Natural killer cell (primary cell): ENCODE results near the gene DGKA. TPM values are rescaled to one million over a fixed set of nuclear protein-coding genes. Genes with fewer than 3 reads are reported as not detected.
"Not testable (repeated sequence)": the region's sequence is repeated elsewhere in the genome, so short reads cannot be mapped to it uniquely, and the experiment has no call there.

Source experiments
- ATAC-seq, 3 donors: fragments of 150-1000 bp in 2 of 3; fragments of 200-7000 bp in 1 of 3; cut with Tn5 transposase; 1 replicate in 1 of 3; 2 replicates in 2 of 3; pipeline ENCODE4 v1.10.0; 2021; ENCODE audit warnings: mild to moderate bottlenecking in 2 of 3, moderate library complexity in 2 of 3
- DNase-seq, 2 donors: peaks; one replicate each; pipeline versions ENCODE4 v3.0.0 to v3.0.0-alpha.2; 2013 to 2021; ENCODE audit warnings: mixed read lengths in 1 of 2
- H3K27ac ChIP-seq: one replicate; pipeline ENCODE4 v1.5.1; 2013; ENCODE audit warnings: mild to moderate bottlenecking, low read length
- H3K27me3 ChIP-seq: one replicate; pipeline ENCODE4 v1.6.1; 2013; ENCODE audit warnings: low read length; ENCODE audit not compliant: control insufficient read depth, insufficient read depth
- H3K36me3 ChIP-seq: one replicate; pipeline ENCODE4 v1.6.1; 2013; ENCODE audit warnings: low read length; ENCODE audit not compliant: control insufficient read depth, insufficient read depth
- H3K4me1 ChIP-seq: one replicate; pipeline ENCODE4 v1.6.1; 2013; ENCODE audit warnings: low read length; ENCODE audit not compliant: control insufficient read depth, insufficient read depth
- H3K4me3 ChIP-seq: one replicate; pipeline ENCODE4 v1.5.1; 2013; ENCODE audit warnings: low read length
- H3K9me3 ChIP-seq: one replicate; pipeline ENCODE4 v1.6.1; 2013; ENCODE audit warnings: low read length; ENCODE audit not compliant: control insufficient read depth, insufficient read depth
- H3K27ac Mint-ChIP-seq, 2 donors: one replicate each; pipeline ENCODE4 v1.8.0; 2022; ENCODE audit warnings: mild to moderate bottlenecking in 2 of 2, mixed read lengths in 2 of 2, moderate library complexity in 1 of 2
- H3K27me3 Mint-ChIP-seq, 2 donors: one replicate each; pipeline ENCODE4 v1.8.0; 2022; ENCODE audit warnings: low read depth in 2 of 2, mixed read lengths in 2 of 2
- H3K36me3 Mint-ChIP-seq: one replicate; pipeline ENCODE4 v1.8.0; 2022; ENCODE audit warnings: mixed read lengths
- H3K4me1 Mint-ChIP-seq, 2 donors: one replicate each; pipeline ENCODE4 v1.8.0; 2022; ENCODE audit warnings: mixed read lengths in 2 of 2
- H3K4me3 Mint-ChIP-seq: one replicate; pipeline ENCODE4 v1.8.0; 2022; ENCODE audit warnings: mild to moderate bottlenecking, moderate library complexity, mixed read lengths
- H3K9me3 Mint-ChIP-seq, 2 donors: one replicate each; pipeline ENCODE4 v1.8.0; 2022; ENCODE audit warnings: mixed read lengths in 2 of 2
- CTCF ChIP-seq: fragments of 200-600 bp; IDR thresholded peaks from one replicate; pipeline ENCODE4 v1.8.0; 2022; ENCODE audit warnings: antibody characterized with exemption
- WGBS: methylation state at CpG from one replicate; pipeline ENCODE4 v1.1.7; 2013; ENCODE audit warnings: missing lambda C conversion rate; ENCODE audit not compliant: insufficient coverage; 5-methylcytosine and 5-hydroxymethylcytosine counted together
- intact Hi-C: fragments of 100-400 bp; cut with micrococcal nuclease; formaldehyde crosslinking; loops from one replicate; pipeline ENCODE4 v1.14.2; 2022
- total RNA-seq, 4 donors: library from RNA; stranded (reverse); fragments of 120-200 nt in 1 of 4; gene quantifications; one replicate each; pipeline versions ENCODE4 v1.2.3 to v1.2.4, GENCODE V29; 2013 to 2022

Gene DGKA
- total RNA-seq, 3 donors from 2014 or later (not counting 1 experiment from before 2014, with no cell fraction given): 137 to 145 (median 142) TPM

GRCh38 chr12:55922126-55922525 is 8.8 kb upstream of the DGKA start:
- WGBS: 96% methylated on average over 2 of the region's 3 CpGs
- TF ChIP-seq CTCF: no peak
- no peak for ATAC-seq
- Histone ChIP-seq H3K4me3 (no peak overlapping the region), H3K36me3 (peaks cover 9% of the 10 kb centered on the region), H3K27me3 (no peaks in the 10 kb centered on the region), H3K9me3 (no peaks in the 10 kb centered on the region), H3K27ac (no peak overlapping the region), H3K4me1 (peaks cover 9% of the 10 kb centered on the region)
- intact Hi-C loops: no loop called here
- no peak overlapping the region for H3K4me3 Mint-ChIP-seq
- no peaks in the 10 kb centered on the region for H3K36me3 Mint-ChIP-seq
- no peaks in the 10 kb centered on the region for H3K27me3 Mint-ChIP-seq
- DNase-seq: no peak
- H3K4me1 Mint-ChIP-seq: peaks cover 27 to 39% of the 10 kb centered on the region in 2 donors
- H3K9me3 Mint-ChIP-seq: no peaks in the 10 kb centered on the region
- H3K27ac Mint-ChIP-seq: peak overlapping the region in 1 of 2 donors; percentile 24

- peaks cover 19% of the 10 kb centered on the region for H3K4me1 ChIP-seq
- 95% methylated on average over 8 of the region's 9 CpGs for WGBS
- H3K27ac ChIP-seq, H3K4me3 Mint-ChIP-seq, H3K36me3 Mint-ChIP-seq, ATAC-seq, H3K4me3 ChIP-seq, intact Hi-C loops, H3K27me3 ChIP-seq, H3K9me3 Mint-ChIP-seq, H3K36me3 ChIP-seq, H3K27me3 Mint-ChIP-seq, H3K27ac Mint-ChIP-seq, DNase-seq, H3K9me3 ChIP-seq: not testable (repeated sequence)
- peaks cover 33 to 48% of the 10 kb centered on the region in 2 donors for H3K4me1 Mint-ChIP-seq
Measured at GRCh38 chr12:55923648-55924047, 7.3 kb upstream of the DGKA start.

GRCh38 chr12:55925371-55925770 is 5.6 kb upstream of the DGKA start:
- 89% methylated on average over 3 of the region's 4 CpGs for WGBS
- DNase-seq: no peak
- intact Hi-C loops: loop anchor here (5.0 kb wide), 2 partner anchors 117 to 183 kb away; partner anchors contain the start of genes GDF11 and RPS26
- H3K4me3 Mint-ChIP-seq: peak overlapping the region; percentile 97
- no peaks in the 10 kb centered on the region for H3K36me3 Mint-ChIP-seq
- peak overlapping the region; percentile 97 to 98 for H3K27ac Mint-ChIP-seq
- H3K9me3 Mint-ChIP-seq: no peaks in the 10 kb centered on the region
- Histone ChIP-seq H3K4me1 (peaks cover 35% of the 10 kb centered on the region), H3K27me3 (no peaks in the 10 kb centered on the region), H3K27ac (no peak overlapping the region), H3K9me3 (no peaks in the 10 kb centered on the region), H3K36me3 (peaks cover 7% of the 10 kb centered on the region), H3K4me3 (no peak overlapping the region)
- ATAC-seq: no peak
- no peak for TF ChIP-seq CTCF
- H3K27me3 Mint-ChIP-seq: no peaks in the 10 kb centered on the region
- H3K4me1 Mint-ChIP-seq: peaks cover 48 to 64% of the 10 kb centered on the region in 2 donors

GRCh38 chr12:55925870-55926737 is 4.9 kb upstream of the DGKA start:
- Histone ChIP-seq H3K4me3 (peak overlapping the region; percentile 95), H3K4me1 (peaks cover 42% of the 10 kb centered on the region), H3K27ac (peak overlapping the region; percentile 86), H3K9me3 (no peaks in the 10 kb centered on the region), H3K36me3 (peaks cover 7% of the 10 kb centered on the region), H3K27me3 (no peaks in the 10 kb centered on the region)
- intact Hi-C loops: loop anchor here (2.0 to 5.0 kb wide), 4 partner anchors 47 to 184 kb away; partner anchors contain the start of genes GDF11, RPS26 and SARNP
- Mint-ChIP-seq H3K9me3 (no peaks in the 10 kb centered on the region), H3K36me3 (no peaks in the 10 kb centered on the region), H3K27me3 (no peaks in the 10 kb centered on the region), H3K4me3 (peak overlapping the region; percentile 97), H3K27ac (peak overlapping the region; percentile 97 to 98), H3K4me1 (peaks cover 50 to 66% of the 10 kb centered on the region in 2 donors)
- WGBS: 13% methylated on average over 8 of the region's 10 CpGs
- DNase-seq: peak in 1 of 2 donors; percentile 43
- peak in 1 of 3 donors; percentile 2 for ATAC-seq
- TF ChIP-seq CTCF: no peak
